ENCODE measurements around the gene MPZL2. TPM values are rescaled to one million over a fixed set of nuclear protein-coding genes. Genes with fewer than 3 reads are reported as not detected.

The MPZL2 gene
- total and polyA plus RNA-seq, 2 experiments from 2014 or later, result 2.6 to 4.2 TPM

GRCh38 chr11:118209033-118209432 is 55.1 kb downstream of the MPZL2 start:
- H3K27ac ChIP-seq (ENCODE audit: low read depth), result no peak overlapping the region
- H3K27ac Mint-ChIP-seq, result no peak overlapping the region
- H3K27me3 ChIP-seq (ENCODE audit: insufficient read depth), result no peaks in the 10 kb centered on the region
- H3K4me3 Mint-ChIP-seq, result no peak overlapping the region
- no peaks in the 10 kb centered on the region for H3K79me2 ChIP-seq (replicated peaks; ENCODE audit: insufficient read depth)
- peaks cover 36% of the 10 kb centered on the region for H3K4me1 ChIP-seq (ENCODE audit: insufficient read depth)
- H3K4me3 ChIP-seq, result no peak overlapping the region
- no peaks in the 10 kb centered on the region for H4K20me1 ChIP-seq (replicated peaks; ENCODE audit: insufficient read depth)
- peaks cover 43% of the 10 kb centered on the region for H3K4me1 Mint-ChIP-seq
- H2AFZ ChIP-seq, result no peak overlapping the region
- ATAC-seq (no peak), DNase-seq (ENCODE audit: low spot score) (no peak)
- no peak for TF ChIP-seq REST (IDR thresholded peaks at IDR 0.05; ENCODE audit: unreplicated experiment)
- TF ChIP-seq POLR2AphosphoS5 (IDR thresholded peaks at IDR 0.05; ENCODE audit: low read depth), result no peak
- no peak for TF ChIP-seq CREB1 (CRISPR knock-in tag; IDR thresholded peaks at IDR 0.05; ENCODE audit: low read depth)
- no peak for TF ChIP-seq ZNF114 (CRISPR knock-in tag; IDR thresholded peaks at IDR 0.05)
- TF ChIP-seq ZNF462 (CRISPR knock-in tag; IDR thresholded peaks at IDR 0.05), result no peak
- no peak for TF ChIP-seq JUNB (IDR thresholded peaks at IDR 0.05; ENCODE audit: unreplicated experiment)
- TF ChIP-seq ZNF331 (CRISPR knock-in tag; IDR thresholded peaks at IDR 0.05; ENCODE audit: low read depth), result no peak
- no peak for TF ChIP-seq EZH2 (IDR thresholded peaks at IDR 0.05; ENCODE audit: low read depth, unreplicated experiment)
- TF ChIP-seq CTCF (conservative IDR thresholded peaks at IDR 0.05; ENCODE audit: low read depth in 2 of 2), result no peak
- TF ChIP-seq STAT1 (IDR thresholded peaks at IDR 0.05; ENCODE audit: unreplicated experiment), result no peak
- TF ChIP-seq ETS1 (IDR thresholded peaks at IDR 0.05), result no peak
- no peak for TF ChIP-seq EZH2phosphoT487 (IDR thresholded peaks at IDR 0.05; ENCODE audit: unreplicated experiment)
- no peak for TF ChIP-seq NANOG (IDR thresholded peaks at IDR 0.05; ENCODE audit: borderline replicate concordance)
- H3K36me3 Mint-ChIP-seq (ENCODE audit: low read depth), result no peaks in the 10 kb centered on the region
- no peak overlapping the region for H3K4me2 ChIP-seq
- H3K9me2 ChIP-seq (ENCODE audit: insufficient read depth), result peaks cover 2% of the 10 kb centered on the region; the same call in 1 of the 2 replicates
- no peaks in the 10 kb centered on the region for H3K36me3 ChIP-seq (ENCODE audit: insufficient read depth)
- H3K27me3 Mint-ChIP-seq (ENCODE audit: insufficient read depth, low read depth, poor library complexity), result peaks cover 20% of the 10 kb centered on the region
- H3K9me3 Mint-ChIP-seq, result no peaks in the 10 kb centered on the region
- H3F3A ChIP-seq (replicated peaks; ENCODE audit: low read depth), result no peaks in the 10 kb centered on the region
